Endodermal cell (in vitro differentiated cells): ENCODE results near the gene GPR62. TPM values are rescaled to one million over a fixed set of nuclear protein-coding genes. Genes with fewer than 3 reads are reported as not detected.
A peak's percentile ranks its signal among the peaks of the same experiment; 100 is the strongest.

Experiments used
- DNase-seq: peaks from one replicate; pipeline ENCODE4 v3.0.0-alpha.2; 2017
- H3K27ac ChIP-seq: 2 replicates; pipeline ENCODE4 v1.5.1; 2013; ENCODE audit warnings: mild to moderate bottlenecking, low read depth, low read length, moderate library complexity
- H3K27me3 ChIP-seq: 2 replicates; pipeline ENCODE4 v1.6.1; 2013; ENCODE audit warnings: mild to moderate bottlenecking, low read length, moderate library complexity; ENCODE audit not compliant: insufficient read depth, control insufficient read depth, poor library complexity, severe bottlenecking
- H3K36me3 ChIP-seq: 2 replicates; pipeline ENCODE4 v1.7.0; 2013; ENCODE audit warnings: mild to moderate bottlenecking, low read length, moderate library complexity; ENCODE audit not compliant: control insufficient read depth, insufficient read depth
- H3K4me1 ChIP-seq: one replicate; pipeline ENCODE4 v1.7.0; 2013; ENCODE audit warnings: low read length; ENCODE audit not compliant: control insufficient read depth, insufficient read depth
- H3K4me3 ChIP-seq: 2 replicates; pipeline ENCODE4 v1.5.1; 2013; ENCODE audit warnings: mild to moderate bottlenecking, low read length, moderate library complexity
- H3K9ac ChIP-seq: 2 replicates; pipeline ENCODE4 v1.6.1; 2013; ENCODE audit warnings: mild to moderate bottlenecking, low read length, moderate library complexity; ENCODE audit not compliant: poor library complexity, severe bottlenecking; ENCODE audit errors: extremely low read depth
- H3K9me3 ChIP-seq: 2 replicates; pipeline ENCODE4 v1.6.1; 2013; ENCODE audit warnings: mild to moderate bottlenecking, low read length, moderate library complexity; ENCODE audit not compliant: control insufficient read depth
- H3K27ac Mint-ChIP-seq: 2 replicates; pipeline ENCODE4 v1.8.0; 2020; ENCODE audit warnings: mixed read lengths
- H3K27me3 Mint-ChIP-seq: 2 replicates; pipeline ENCODE4 v1.8.0; 2021; ENCODE audit warnings: mild to moderate bottlenecking, mixed read lengths; ENCODE audit not compliant: insufficient read depth
- H3K36me3 Mint-ChIP-seq: 2 replicates; pipeline ENCODE4 v1.8.0; 2020; ENCODE audit warnings: low read depth, mixed read lengths
- H3K4me1 Mint-ChIP-seq: 2 replicates; pipeline ENCODE4 v1.8.0; 2020; ENCODE audit warnings: mixed read lengths
- H3K4me3 Mint-ChIP-seq: 2 replicates; pipeline ENCODE4 v1.8.0; 2020; ENCODE audit warnings: mild to moderate bottlenecking, moderate library complexity, mixed read lengths
- H3K9me3 Mint-ChIP-seq: 2 replicates; pipeline ENCODE4 v1.8.0; 2020; ENCODE audit warnings: mild to moderate bottlenecking, mixed read lengths
- CTCF ChIP-seq: fragments of 200-600 bp; sonication (generic); conservative IDR thresholded peaks from 2 replicates; pipeline ENCODE4 v1.5.0; 2021; ENCODE audit warnings: antibody characterized with exemption, mild to moderate bottlenecking
- WGBS, 2 experiments: methylation state at CpG; one replicate each; pipeline versions ENCODE4 v1.1.5 to v1.1.7; 2013; ENCODE audit warnings: missing lambda C conversion rate in 2 of 2, mixed read lengths in 1 of 2; ENCODE audit not compliant: insufficient coverage in 1 of 2, insufficient read length in 1 of 2; 5-methylcytosine and 5-hydroxymethylcytosine counted together
- total RNA-seq, 2 donors: library from RNA; stranded (reverse); fragmentation: NEBNext Ultra II Directional in 1 of 2; extraction: Animal tissue kit (Norgen Biotek cat#: 25700) in 1 of 2; gene quantifications; 2 replicates in 1 of 2; 3 replicates in 1 of 2; pipeline ENCODE4 v1.2.1, GENCODE V29; 2021

Gene GPR62
- total RNA-seq, 2 donors from 2014 or later = 0.40 to 0.44 TPM

- no peak overlapping the region for H3K9ac ChIP-seq
- no peak overlapping the region for H3K4me3 Mint-ChIP-seq
These were observed 47.6 kb downstream of the GPR62 start for GRCh38 chr3:52002748-52003147.

GRCh38 chr3:52004163-52004787 lies 49.1 kb downstream of the GPR62 start:
- Mint-ChIP-seq H3K4me1 (peaks cover 18% of the 10 kb centered on the region), H3K27me3 (peaks cover 12% of the 10 kb centered on the region), H3K36me3 (no peaks in the 10 kb centered on the region), H3K9me3 (no peaks in the 10 kb centered on the region), H3K27ac (no peak overlapping the region), H3K4me3 (no peak overlapping the region)
- Histone ChIP-seq H3K27me3 (no peaks in the 10 kb centered on the region), H3K9me3 (no peaks in the 10 kb centered on the region), H3K27ac (no peak overlapping the region), H3K4me1 (peaks cover 6% of the 10 kb centered on the region), H3K36me3 (no peaks in the 10 kb centered on the region), H3K4me3 (no peak overlapping the region), H3K9ac (no peak overlapping the region)
- peak; percentile 90 for DNase-seq
- 36 to 42% methylated on average over 14 to 16 of the region's 16 CpGs for WGBS, 2 experiments
- TF ChIP-seq CTCF = peak; percentile 85

More at GRCh38 chr3:52002748-52003147, 47.6 kb downstream of the GPR62 start:
- H3K9me3 Mint-ChIP-seq = no peaks in the 10 kb centered on the region
- Histone ChIP-seq H3K36me3 (no peaks in the 10 kb centered on the region), H3K27me3 (no peaks in the 10 kb centered on the region), H3K27ac (no peak overlapping the region), H3K4me3 (no peak overlapping the region), H3K4me1 (peaks cover 11% of the 10 kb centered on the region), H3K9me3 (no peaks in the 10 kb centered on the region)
- H3K27ac Mint-ChIP-seq = no peak overlapping the region
- peaks cover 12% of the 10 kb centered on the region for H3K27me3 Mint-ChIP-seq
- TF ChIP-seq CTCF = no peak
- WGBS, 2 experiments = 48 to 66% methylated on average over 3 to 6 of the region's 6 CpGs
- H3K36me3 Mint-ChIP-seq = no peaks in the 10 kb centered on the region
- peaks cover 23% of the 10 kb centered on the region for H3K4me1 Mint-ChIP-seq
- no peak for DNase-seq

- WGBS, 2 experiments = 89% methylated on average over 4 of the region's 4 CpGs; no CpG with 5 or more reads in 1 of the 2 experiments
- Histone ChIP-seq H3K4me1 (peaks cover 6% of the 10 kb centered on the region), H3K9me3 (no peaks in the 10 kb centered on the region), H3K27ac (no peak overlapping the region), H3K9ac (no peak overlapping the region), H3K36me3 (no peaks in the 10 kb centered on the region), H3K27me3 (no peaks in the 10 kb centered on the region), H3K4me3 (no peak overlapping the region)
- Mint-ChIP-seq H3K27ac (no peak overlapping the region), H3K4me3 (no peak overlapping the region), H3K4me1 (peaks cover 18% of the 10 kb centered on the region), H3K36me3 (no peaks in the 10 kb centered on the region), H3K9me3 (no peaks in the 10 kb centered on the region), H3K27me3 (peaks cover 12% of the 10 kb centered on the region)
- no peak for TF ChIP-seq CTCF
- no peak for DNase-seq
These were observed 49.8 kb downstream of the GPR62 start for GRCh38 chr3:52004906-52005395.
